T-helper 2 cell (primary cell): Measurements from ENCODE around the gene SUCLG2.

ENCODE experiments used
- DNase-seq, 5 experiments: peaks; one replicate each; pipeline versions ENCODE4 v3.0.0 to v3.0.0-alpha.2; 2012 to 2022
- total RNA-seq, 2 donors: gene quantifications; one replicate each; lab custom pipeline; 2026; lab: John Stamatoyannopoulos, UW

SUCLG2 gene
- 49.6 to 87.9 reads per million in 2 donors for total RNA-seq

- peak; percentile 59 to 90 (median 72) for DNase-seq
Observed at GRCh38 chr3:67654099-67654843, at the start of gene SUCLG2. SUCLG2 (minus strand) TSS chr3:67654612; CDS start chr3:67654586, 26 bp downstream.

GRCh38 chr3:67700596-67700995 lies 46.2 kb upstream of the SUCLG2 start:
- DNase-seq, result no peak

GRCh38 chr3:67699882-67700281 lies 45.5 kb upstream of the SUCLG2 start:
- DNase-seq, result no peak

- no peak for DNase-seq
Observed at GRCh38 chr3:67692621-67693020, 38.2 kb upstream of the SUCLG2 start.

- DNase-seq, result no peak
Observed at GRCh38 chr3:67691926-67692325, 37.5 kb upstream of the SUCLG2 start.

- DNase-seq, result no peak
Observed at GRCh38 chr3:67691207-67691606, 36.8 kb upstream of the SUCLG2 start.

- no peak for DNase-seq
Observed at GRCh38 chr3:67689806-67690205, 35.4 kb upstream of the SUCLG2 start.

- no peak for DNase-seq
Observed at GRCh38 chr3:67688231-67688630, 33.8 kb upstream of the SUCLG2 start.

GRCh38 chr3:67686069-67686468 lies 31.7 kb upstream of the SUCLG2 start:
- DNase-seq, result no peak

GRCh38 chr3:67685499-67685898 lies 31.1 kb upstream of the SUCLG2 start:
- DNase-seq, result peak in 1 of 5 experiments; percentile 68

- DNase-seq, result no peak
Observed at GRCh38 chr3:67684211-67684610, 29.8 kb upstream of the SUCLG2 start.

GRCh38 chr3:67683522-67683921 lies 29.1 kb upstream of the SUCLG2 start:
- DNase-seq, result peak in 1 of 5 experiments; percentile 51

- peak in 1 of 5 experiments; percentile 91 for DNase-seq
Observed at GRCh38 chr3:67678665-67679064, 24.3 kb upstream of the SUCLG2 start.

GRCh38 chr3:67674055-67674454 lies 19.6 kb upstream of the SUCLG2 start:
- DNase-seq, result peak in 1 of 5 experiments; percentile 21

GRCh38 chr3:67662733-67663132 lies 8.3 kb upstream of the SUCLG2 start:
- DNase-seq, result peak in 1 of 5 experiments; percentile 12

GRCh38 chr3:67661089-67661488 lies 6.7 kb upstream of the SUCLG2 start:
- DNase-seq, result no peak

GRCh38 chr3:67657192-67657591 lies 2.8 kb upstream of the SUCLG2 start:
- DNase-seq, result no peak

- DNase-seq, result no peak
Observed at GRCh38 chr3:67656614-67657013, 2.2 kb upstream of the SUCLG2 start.

- DNase-seq, result peak; percentile 10 to 99 (median 58)
Observed at GRCh38 chr3:67655364-67656121, 1.1 kb upstream of the SUCLG2 start.

- DNase-seq, result peak in 2 of 5 experiments; percentile 8 to 44
Observed at GRCh38 chr3:67654844-67655177, 399 bp upstream of the SUCLG2 start.

- peak in 1 of 5 experiments; percentile 16 for DNase-seq
Observed at GRCh38 chr3:67653425-67654098, 850 bp downstream of the SUCLG2 start.

GRCh38 chr3:67650084-67650483 lies 4.3 kb downstream of the SUCLG2 start:
- DNase-seq, result no peak

- DNase-seq, result no peak
Observed at GRCh38 chr3:67649681-67650080, 4.7 kb downstream of the SUCLG2 start.
